Epidermal melanocyte (primary cell): ENCODE measurements around the gene TNFRSF25.

Experiments
- DNase-seq: peaks from one replicate; pipeline ENCODE4 v3.0.0; 2011; ENCODE audit warnings: low spot score; ENCODE audit not compliant: insufficient read length

The TNFRSF25 gene

DNA sequence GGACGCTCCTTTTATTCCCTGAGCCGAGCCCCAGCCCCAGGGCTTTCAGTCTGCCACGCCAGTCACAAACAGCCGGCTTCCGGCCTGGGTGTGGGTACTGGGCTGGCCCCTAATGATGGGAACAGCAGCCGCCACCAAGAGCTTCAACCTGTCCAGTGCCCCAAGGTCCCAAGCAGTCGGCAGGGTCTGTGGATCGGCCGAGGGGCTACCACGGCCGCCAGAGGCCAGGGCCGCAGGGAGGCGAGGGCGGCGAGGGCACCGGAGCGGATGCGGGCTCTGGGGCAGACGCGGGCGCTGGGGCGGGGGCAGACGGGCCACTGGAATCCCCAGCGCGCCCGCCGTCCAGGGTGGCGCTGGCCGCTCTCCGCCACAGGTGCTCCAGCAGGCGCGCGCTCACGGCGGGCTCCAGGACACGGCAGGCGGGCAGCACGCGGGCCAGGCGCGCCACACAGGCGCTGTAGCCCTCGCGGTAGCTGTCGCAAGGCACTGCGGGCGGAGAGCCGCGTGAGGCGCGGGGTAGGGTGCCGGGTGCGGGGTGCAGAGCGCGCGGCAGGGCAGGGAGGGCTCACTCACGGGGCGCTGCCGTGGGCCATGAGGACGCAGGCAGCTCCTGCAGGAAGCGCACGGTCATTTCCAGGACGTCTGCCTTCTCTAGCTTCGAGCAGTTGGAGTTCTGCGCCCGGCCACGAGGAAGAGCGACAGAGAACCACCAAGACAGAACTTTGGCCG, 47.1 kb downstream of the TNFRSF25 start:
- no peak for DNase-seq

DNA sequence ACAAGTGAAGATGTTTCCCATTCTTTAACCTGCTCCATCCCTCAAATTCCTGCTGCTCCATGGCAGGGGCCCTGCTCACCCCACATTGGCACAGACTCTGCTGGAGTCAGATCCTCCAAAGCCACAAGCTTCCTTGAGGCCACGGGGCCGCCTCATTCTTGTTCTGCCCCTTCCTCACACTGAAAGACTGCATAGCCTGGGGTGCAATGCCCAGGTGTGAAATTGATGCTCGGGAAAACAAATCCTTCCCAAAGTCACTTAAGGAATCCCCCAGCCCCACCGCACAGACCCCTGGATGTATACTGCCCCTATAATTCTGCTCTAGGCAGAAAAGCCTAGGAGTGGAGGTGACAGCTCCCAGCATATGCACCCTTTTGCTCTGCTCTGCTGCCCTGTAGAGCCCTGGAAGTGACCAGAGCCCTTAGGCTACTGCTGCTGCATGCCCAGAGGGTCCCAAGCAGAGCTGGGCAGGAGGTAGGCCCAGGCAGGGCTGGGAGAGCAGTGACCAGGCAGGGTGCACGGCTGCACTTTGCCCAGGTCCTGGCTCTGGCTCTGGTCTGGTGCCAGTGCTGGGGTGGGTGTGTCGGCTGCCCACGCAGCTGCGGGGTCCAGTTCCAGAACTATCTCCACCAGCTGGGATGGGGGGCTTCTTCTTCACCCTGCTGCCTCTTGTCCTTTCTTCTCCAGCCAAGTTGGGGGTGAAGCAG, 47.9 kb downstream of the TNFRSF25 start:
- no peak for DNase-seq

DNA sequence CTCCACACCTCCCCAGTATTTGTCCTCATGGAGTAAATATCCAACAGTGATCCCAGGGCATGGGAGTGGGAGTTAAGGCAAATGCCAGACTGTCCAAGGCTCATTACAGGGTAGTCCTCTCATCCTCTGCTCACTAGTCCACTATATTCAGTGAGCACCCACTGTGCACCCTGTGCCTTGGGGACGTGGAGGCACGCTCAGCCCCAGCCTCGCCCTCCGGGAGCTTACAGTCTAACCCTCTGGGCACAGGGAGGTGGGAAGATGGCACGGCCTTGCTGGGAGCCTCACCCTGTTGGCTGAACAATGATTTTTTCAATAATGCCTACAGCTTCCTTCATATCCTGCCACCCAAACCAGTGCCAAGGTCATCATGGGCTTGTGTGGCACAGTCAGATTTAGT, 49.1 kb downstream of the TNFRSF25 start:
- DNase-seq: no peak

DNA sequence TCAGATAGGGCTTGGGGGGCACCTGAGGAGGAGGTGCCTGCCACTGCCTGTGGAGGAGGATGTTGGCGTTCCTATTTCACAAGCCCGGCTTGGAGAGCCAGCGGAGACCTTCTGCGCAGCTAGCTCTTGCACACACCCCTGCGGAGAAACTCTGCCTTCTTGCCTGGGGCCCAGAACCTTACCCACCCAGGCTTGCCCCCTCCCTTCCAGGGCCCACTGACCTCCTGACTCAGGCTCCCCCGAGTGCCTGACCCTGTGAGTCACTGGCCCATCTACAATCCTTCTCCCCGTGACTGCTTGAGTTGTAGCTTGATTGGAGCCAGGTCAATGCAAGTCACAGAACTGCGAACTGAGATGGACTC, 49.7 kb downstream of the TNFRSF25 start:
- DNase-seq: no peak

DNA sequence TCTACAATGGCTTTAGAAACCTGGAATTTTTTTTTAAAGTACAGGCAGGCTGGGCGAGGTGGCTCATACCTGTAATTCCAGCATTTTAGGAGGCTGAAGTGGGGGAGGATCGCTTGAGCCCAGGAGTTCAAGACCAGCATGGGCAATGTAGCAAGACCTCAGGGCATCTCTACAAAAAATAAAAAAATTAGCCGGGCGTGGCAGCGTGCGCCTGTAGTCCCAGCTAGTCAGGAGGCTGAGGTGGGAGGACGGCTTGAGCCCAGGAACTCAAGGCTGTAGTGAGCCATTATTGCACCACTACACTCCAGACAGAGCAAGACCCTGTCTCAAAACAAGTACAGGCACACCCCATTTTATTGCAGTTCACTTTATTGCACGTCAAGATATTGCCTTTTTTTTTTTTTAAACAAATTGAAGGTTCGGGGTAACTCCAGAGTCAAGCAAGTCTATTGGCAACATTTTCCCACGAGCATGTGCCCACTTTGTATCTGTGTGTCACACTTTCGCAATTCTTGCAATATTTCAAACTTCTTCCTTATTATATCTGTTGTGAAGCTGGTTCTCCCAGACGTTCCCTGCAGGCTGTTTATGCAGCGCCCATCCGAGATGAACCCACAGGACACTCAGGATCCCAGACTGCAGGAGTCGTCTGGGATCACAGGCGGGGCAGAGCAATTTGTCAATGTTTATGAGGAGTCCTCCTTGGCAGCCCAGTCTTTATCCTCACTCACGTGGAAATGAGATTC, 50.9 kb downstream of the TNFRSF25 start:
- no peak for DNase-seq

DNA sequence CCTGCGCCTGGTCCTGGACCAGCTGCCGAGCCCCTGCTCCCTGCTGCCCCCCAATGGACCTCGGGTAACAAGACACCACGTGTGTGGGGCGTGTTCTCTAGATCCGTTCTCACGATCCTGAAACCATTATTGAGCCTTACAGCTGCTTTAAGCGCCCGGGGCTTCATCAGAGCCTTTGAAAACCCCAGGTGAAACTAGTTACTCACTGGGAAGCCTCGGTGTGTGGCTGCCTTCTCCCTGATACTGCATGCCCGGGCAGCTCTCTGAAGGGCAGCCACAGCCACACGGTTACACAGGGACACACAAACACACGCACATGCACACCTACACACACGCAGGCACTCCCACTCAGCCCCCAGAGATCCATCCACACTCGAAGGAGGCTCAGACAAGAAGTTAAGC, 51.5 kb downstream of the TNFRSF25 start:
- peak; percentile 46 for DNase-seq

DNA sequence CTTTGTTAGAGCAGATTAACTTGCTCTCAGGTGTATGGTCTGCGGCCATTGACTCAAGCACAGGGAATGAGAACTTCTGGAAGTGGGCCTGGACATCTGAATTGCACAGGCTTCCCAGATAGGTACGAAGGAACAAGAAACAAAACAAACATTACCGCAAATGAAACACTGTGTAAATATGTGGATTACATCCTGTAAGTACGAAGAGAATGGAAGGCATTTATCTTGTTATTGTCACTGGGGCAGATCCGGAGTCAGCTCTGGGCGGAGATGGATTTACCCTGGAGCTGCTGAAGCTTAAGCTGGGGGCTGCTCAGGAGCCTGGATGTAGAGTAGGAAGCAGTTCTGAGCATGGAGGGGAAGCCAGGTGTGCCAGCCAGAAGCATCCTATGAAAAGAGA, 53.1 kb downstream of the TNFRSF25 start:
- no peak for DNase-seq
